Mammary epithelial cell (primary cell): ENCODE measurements around the gene CHGA.

Experiments
- EZH2 ChIP-seq: IDR thresholded peaks from 2 replicates; pipeline ENCODE4 v1.6.1; 2012; ENCODE audit warnings: low read length, inconsistent platforms, borderline replicate concordance
- TF ChIP-seq, protein P1 (sequence below), 2 donors: IDR thresholded peaks in 1 of 2; conservative IDR thresholded peaks in 1 of 2; 2 replicates each; pipeline ENCODE4 v1.5.1; 2011 to 2012; ENCODE audit warnings: inconsistent platforms in 2 of 2, low read length in 2 of 2, mild to moderate bottlenecking in 2 of 2, control low read depth in 1 of 2, low read depth in 1 of 2; ENCODE audit not compliant: insufficient read depth in 1 of 2; ENCODE audit errors: extremely low read depth in 1 of 2

DNA sequence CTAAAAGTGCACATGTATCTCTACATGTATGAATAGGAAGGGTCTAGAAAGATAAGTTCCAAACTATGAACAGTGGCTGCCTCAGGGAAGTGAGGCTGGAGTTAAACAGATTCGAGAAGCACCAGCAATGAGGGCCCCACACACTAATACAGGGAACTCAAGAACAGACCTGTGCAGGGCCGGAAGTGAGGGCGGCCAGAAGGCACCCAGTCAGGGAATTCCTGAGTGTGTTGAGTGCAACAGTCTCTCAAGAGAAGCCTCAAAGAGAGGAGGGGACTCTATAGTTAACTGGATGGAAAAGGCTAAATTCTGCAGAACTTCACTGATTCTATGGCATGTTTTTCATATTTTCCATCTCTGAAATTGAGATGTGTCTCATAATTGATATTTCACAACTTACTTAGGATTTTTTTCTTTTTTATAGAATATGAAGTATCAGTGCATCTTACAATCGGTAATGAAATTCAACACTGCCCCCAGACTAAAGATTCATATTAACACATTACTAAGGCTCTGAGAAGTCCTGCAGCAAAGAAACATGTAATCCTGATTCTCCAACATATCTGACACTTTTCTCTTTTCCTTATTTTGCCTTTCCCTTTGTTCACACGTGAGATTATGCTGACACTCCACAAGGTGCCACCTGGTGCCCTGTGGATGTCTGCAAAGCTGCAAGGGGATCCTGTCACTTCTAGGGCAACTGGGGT lies 61.3 kb downstream of the CHGA start:
- TF ChIP-seq, protein P1, sequence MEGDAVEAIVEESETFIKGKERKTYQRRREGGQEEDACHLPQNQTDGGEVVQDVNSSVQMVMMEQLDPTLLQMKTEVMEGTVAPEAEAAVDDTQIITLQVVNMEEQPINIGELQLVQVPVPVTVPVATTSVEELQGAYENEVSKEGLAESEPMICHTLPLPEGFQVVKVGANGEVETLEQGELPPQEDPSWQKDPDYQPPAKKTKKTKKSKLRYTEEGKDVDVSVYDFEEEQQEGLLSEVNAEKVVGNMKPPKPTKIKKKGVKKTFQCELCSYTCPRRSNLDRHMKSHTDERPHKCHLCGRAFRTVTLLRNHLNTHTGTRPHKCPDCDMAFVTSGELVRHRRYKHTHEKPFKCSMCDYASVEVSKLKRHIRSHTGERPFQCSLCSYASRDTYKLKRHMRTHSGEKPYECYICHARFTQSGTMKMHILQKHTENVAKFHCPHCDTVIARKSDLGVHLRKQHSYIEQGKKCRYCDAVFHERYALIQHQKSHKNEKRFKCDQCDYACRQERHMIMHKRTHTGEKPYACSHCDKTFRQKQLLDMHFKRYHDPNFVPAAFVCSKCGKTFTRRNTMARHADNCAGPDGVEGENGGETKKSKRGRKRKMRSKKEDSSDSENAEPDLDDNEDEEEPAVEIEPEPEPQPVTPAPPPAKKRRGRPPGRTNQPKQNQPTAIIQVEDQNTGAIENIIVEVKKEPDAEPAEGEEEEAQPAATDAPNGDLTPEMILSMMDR (conservative IDR thresholded peaks at IDR 0.05 in 1 of 2, IDR thresholded peaks at IDR 0.05 in 1 of 2; ENCODE audit: extremely low read depth in 1 of 2, insufficient read depth in 1 of 2, low read depth in 1 of 2, low read length in 2 of 2) = no peak
- TF ChIP-seq EZH2 = no peak
